ENCODE measurements around the gene LRP5. TPM values are rescaled to one million over a fixed set of nuclear protein-coding genes. Genes with fewer than 3 reads are reported as not detected.
A peak's percentile ranks its signal among the peaks of the same experiment; 100 is the strongest.

Gene LRP5
- total RNA-seq: 55.8 and 107 TPM in 2 replicates

- peak in 1 of 2 donors; percentile 43 for DNase-seq (ENCODE audit: low read depth in 2 of 2)
Observed at GRCh38 chr11:68312117-68312779, at the start of gene LRP5. LRP5 (plus strand) TSS chr11:68312591; CDS start chr11:68312715, 124 bp downstream.

- DNase-seq (ENCODE audit: low read depth in 2 of 2): no peak
Observed at GRCh38 chr11:68263444-68264035, 48.9 kb upstream of the LRP5 start.

- DNase-seq (ENCODE audit: low read depth in 2 of 2): no peak
Observed at GRCh38 chr11:68264244-68264643, 48.1 kb upstream of the LRP5 start.

- DNase-seq (ENCODE audit: low read depth in 2 of 2): no peak
Observed at GRCh38 chr11:68264741-68265540, 47.5 kb upstream of the LRP5 start.

- no peak for DNase-seq (ENCODE audit: low read depth in 2 of 2)
Observed at GRCh38 chr11:68266121-68266891, 46.1 kb upstream of the LRP5 start.

- no peak for DNase-seq (ENCODE audit: low read depth in 2 of 2)
Observed at GRCh38 chr11:68266936-68267880, 45.2 kb upstream of the LRP5 start.

GRCh38 chr11:68267881-68268240, 44.5 kb upstream of the LRP5 start:
- no peak for DNase-seq (ENCODE audit: low read depth in 2 of 2)

- no peak for DNase-seq (ENCODE audit: low read depth in 2 of 2)
Observed at GRCh38 chr11:68269414-68270081, 42.8 kb upstream of the LRP5 start.

- DNase-seq (ENCODE audit: low read depth in 2 of 2): no peak
Observed at GRCh38 chr11:68270196-68271022, 42.0 kb upstream of the LRP5 start.

- DNase-seq (ENCODE audit: low read depth in 2 of 2): peak; percentile 49 to 85
Observed at GRCh38 chr11:68271023-68271780, 41.2 kb upstream of the LRP5 start.

GRCh38 chr11:68271781-68272608, 40.4 kb upstream of the LRP5 start, which contains the start of gene C11orf24:
C11orf24 (minus strand) TSS chr11:68271973; CDS start chr11:68263767, 8,206 bp downstream.
- DNase-seq (ENCODE audit: low read depth in 2 of 2): peak; percentile 75 to 93

- DNase-seq (ENCODE audit: low read depth in 2 of 2): no peak
Observed at GRCh38 chr11:68273026-68273738, 39.2 kb upstream of the LRP5 start.

GRCh38 chr11:68274306-68274705, 38.1 kb upstream of the LRP5 start:
- DNase-seq (ENCODE audit: low read depth in 2 of 2): no peak

GRCh38 chr11:68275721-68276507, 36.5 kb upstream of the LRP5 start:
- DNase-seq (ENCODE audit: low read depth in 2 of 2): no peak

- no peak for DNase-seq (ENCODE audit: low read depth in 2 of 2)
Observed at GRCh38 chr11:68276861-68277260, 35.5 kb upstream of the LRP5 start.

GRCh38 chr11:68279676-68280075, 32.7 kb upstream of the LRP5 start:
- DNase-seq (ENCODE audit: low read depth in 2 of 2): peak in 1 of 2 donors; percentile 19

Measured in dermis microvascular lymphatic vessel endothelial cell (primary cell).